Thyroid gland (tissue), 4 donors: ENCODE results near the gene CACNB4. TPM values are rescaled to one million over a fixed set of nuclear protein-coding genes. Genes with fewer than 3 reads are reported as not detected.
A peak's percentile ranks its signal among the peaks of the same experiment; 100 is the strongest.
"Not testable (repeated sequence)": the region's sequence is repeated elsewhere in the genome, so short reads cannot be mapped to it uniquely, and the experiment has no call there.

Source experiments
- DNase-seq, 2 donors: peaks; one replicate each; pipeline ENCODE4 v3.0.0-alpha.2; 2019
- H3K27ac ChIP-seq, 3 donors: fragments of 200-600 bp; sonication (generic); 1 replicate in 2 of 3; 2 replicates in 1 of 3; pipeline ENCODE4 v1.5.1; 2016 to 2019; ENCODE audit warnings: mild to moderate bottlenecking in 1 of 3, moderate library complexity in 1 of 3
- H3K27me3 ChIP-seq: fragments of 200-600 bp; sonication (generic); one replicate; pipeline ENCODE4 v1.5.1; 2019
- H3K36me3 ChIP-seq, 2 donors: fragments of 200-600 bp; sonication (generic); one replicate each; pipeline ENCODE4 v1.5.1; 2016 to 2019
- H3K4me1 ChIP-seq, 2 donors: fragments of 200-600 bp; sonication (generic); one replicate each; pipeline ENCODE4 v1.5.1; 2017 to 2019
- H3K4me3 ChIP-seq, 3 donors: fragments of 200-600 bp; sonication (generic); replicated peaks in 1 of 3; 1 replicate in 2 of 3; 2 replicates in 1 of 3; pipeline ENCODE4 v1.5.1; 2016; ENCODE audit warnings: mild to moderate bottlenecking in 1 of 3
- H3K9me3 ChIP-seq: fragments of 200-600 bp; sonication (generic); one replicate; pipeline ENCODE4 v1.5.1; 2017
- CTCF ChIP-seq, 6 experiments: fragments of 200-600 bp in 3 of 6; fragments of 450-650 bp in 3 of 6; sonication (generic) in 3 of 6; IDR thresholded peaks; one replicate each; pipeline ENCODE4 v1.5.1; 2016 to 2019; ENCODE audit warnings: antibody characterized with exemption in 6 of 6, mild to moderate bottlenecking in 2 of 6, inconsistent platforms in 1 of 6, moderate library complexity in 1 of 6
- POLR2A ChIP-seq, 2 donors: fragments of 450-650 bp; IDR thresholded peaks; one replicate each; pipeline ENCODE4 v1.6.1; 2017; ENCODE audit warnings: antibody characterized with exemption in 2 of 2, mild to moderate bottlenecking in 2 of 2, moderate library complexity in 1 of 2
- WGBS, 2 donors: methylation state at CpG; one replicate each; pipeline ENCODE4 v1.1.5; 2017; 5-methylcytosine and 5-hydroxymethylcytosine counted together
- intact Hi-C: fragments of 100-400 bp; cut with DNase I; formaldehyde crosslinking; loops from one replicate; pipeline ENCODE4 v1.15.1; 2023
- total RNA-seq, 4 donors: library from RNA; depleted of rRNA; stranded (reverse); fragments of >200 nt; gene quantifications; one replicate each; pipeline ENCODE4 v1.2.3, GENCODE V29; 2016

Gene CACNB4
- total RNA-seq, 4 donors from 2014 or later, result 3.0 to 3.6 (median 3.2) TPM

- WGBS, 2 donors, result 36 to 51% methylated on average over 2 of the region's 2 CpGs
- no peak for TF ChIP-seq CTCF (IDR thresholded peaks at IDR 0.05)
- TF ChIP-seq POLR2A (IDR thresholded peaks at IDR 0.05), result no peak
- no peak overlapping the region for H3K4me3 ChIP-seq
- H3K4me1 ChIP-seq, result peaks cover 0 to 10% of the 10 kb centered on the region in 2 donors
- H3K9me3 ChIP-seq, result no peaks in the 10 kb centered on the region
- H3K27ac ChIP-seq, result no peak overlapping the region
- intact Hi-C loops, result no loop called here
- no peaks in the 10 kb centered on the region for H3K27me3 ChIP-seq
- DNase-seq, result peak; percentile 8 to 29
- no peaks in the 10 kb centered on the region for H3K36me3 ChIP-seq
These were observed 102.4 kb downstream of the CACNB4 start for GRCh38 chr2:151996243-151997003.

GRCh38 chr2:151995161-151995557 lies 103.7 kb downstream of the CACNB4 start:
- Histone ChIP-seq H3K36me3 (no peaks in the 10 kb centered on the region), H3K9me3 (no peaks in the 10 kb centered on the region), H3K27me3 (no peaks in the 10 kb centered on the region), H3K4me3 (no peak overlapping the region), H3K4me1 (peaks cover 0 to 10% of the 10 kb centered on the region in 2 donors), H3K27ac (no peak overlapping the region)
- intact Hi-C loops, result no loop called here
- 94 to 96% methylated on average over 2 of the region's 2 CpGs for WGBS, 2 donors
- TF ChIP-seq POLR2A (IDR thresholded peaks at IDR 0.05), result no peak
- no peak for TF ChIP-seq CTCF (IDR thresholded peaks at IDR 0.05)
- no peak for DNase-seq

- H3K4me3 ChIP-seq, H3K4me1 ChIP-seq, H3K27ac ChIP-seq, H3K9me3 ChIP-seq, DNase-seq, intact Hi-C loops, H3K27me3 ChIP-seq, H3K36me3 ChIP-seq: not testable (repeated sequence)
- WGBS, 2 donors, result 96% methylated on average over 8 of the region's 8 CpGs
These were observed 104.7 kb downstream of the CACNB4 start for GRCh38 chr2:151994178-151994577.

- Histone ChIP-seq H3K27ac (no peak overlapping the region), H3K27me3 (no peaks in the 10 kb centered on the region), H3K4me3 (no peak overlapping the region), H3K4me1 (peaks cover 0 to 3% of the 10 kb centered on the region in 2 donors), H3K9me3 (no peaks in the 10 kb centered on the region), H3K36me3 (no peaks in the 10 kb centered on the region)
- DNase-seq, result no peak
- TF ChIP-seq POLR2A (IDR thresholded peaks at IDR 0.05) (no peak), CTCF (IDR thresholded peaks at IDR 0.05) (no peak)
- 89 to 90% methylated on average over 1 of the region's 1 CpG for WGBS, 2 donors
- intact Hi-C loops, result no loop called here
These were observed 107.8 kb downstream of the CACNB4 start for GRCh38 chr2:151991010-151991409.

GRCh38 chr2:151989378-151989777 lies 109.5 kb downstream of the CACNB4 start:
- no peak for DNase-seq
- intact Hi-C loops, result no loop called here
- no peak overlapping the region for H3K27ac ChIP-seq
- H3K4me1 ChIP-seq, result no peaks in the 10 kb centered on the region
- H3K36me3 ChIP-seq, result no peaks in the 10 kb centered on the region
- no peak overlapping the region for H3K4me3 ChIP-seq
- WGBS, 2 donors, result 85 to 92% methylated on average over 3 of the region's 3 CpGs
- H3K9me3 ChIP-seq, result no peaks in the 10 kb centered on the region
- TF ChIP-seq CTCF (IDR thresholded peaks at IDR 0.05) (no peak), POLR2A (IDR thresholded peaks at IDR 0.05) (no peak)
- no peaks in the 10 kb centered on the region for H3K27me3 ChIP-seq
